Sigmoid colon (tissue), 7 donors: ENCODE results near the gene NPAS2. TPM values are rescaled to one million over a fixed set of nuclear protein-coding genes. Genes with fewer than 3 reads are reported as not detected.

Source experiments
- DNase-seq: peaks from one replicate; pipeline ENCODE4 v3.0.0-alpha.2; 2019
- H3K27ac ChIP-seq, 4 donors: fragments of 200-600 bp; sonication (generic); one replicate each; pipeline ENCODE4 v1.5.1; 2016 to 2019; ENCODE audit warnings: mild to moderate bottlenecking in 1 of 4
- H3K27me3 ChIP-seq, 3 donors: fragments of 200-600 bp; sonication (generic); one replicate each; pipeline ENCODE4 v1.5.1; 2019; ENCODE audit warnings: mild to moderate bottlenecking in 1 of 3
- H3K36me3 ChIP-seq, 4 donors: fragments of 200-600 bp; sonication (generic); one replicate each; pipeline ENCODE4 v1.5.1; 2016 to 2019
- H3K4me1 ChIP-seq, 4 donors: fragments of 200-600 bp; sonication (generic); one replicate each; pipeline ENCODE4 v1.5.1; 2017 to 2019
- H3K4me3 ChIP-seq, 4 donors: fragments of 200-600 bp; sonication (generic); one replicate each; pipeline ENCODE4 v1.5.1; 2017 to 2019; ENCODE audit warnings: mild to moderate bottlenecking in 2 of 4, moderate library complexity in 1 of 4
- H3K9me3 ChIP-seq, 4 donors: fragments of 200-600 bp in 3 of 4; sonication (generic) in 3 of 4; one replicate each; pipeline versions ENCODE4 v1.5.1 to v1.6.1; 2013 to 2019
- EP300 ChIP-seq, 4 donors: sonication (generic); formaldehyde crosslinking; IDR thresholded peaks; one replicate each; pipeline ENCODE4 v1.6.1; 2017; ENCODE audit warnings: antibody characterized with exemption in 4 of 4
- POLR2A ChIP-seq, 2 donors: fragments of 450-650 bp; IDR thresholded peaks; one replicate each; pipeline ENCODE4 v1.6.1; 2016; ENCODE audit warnings: antibody characterized with exemption in 2 of 2, mild to moderate bottlenecking in 2 of 2, moderate library complexity in 2 of 2
- POLR2AphosphoS5 ChIP-seq, 4 donors: sonication (generic); formaldehyde crosslinking; IDR thresholded peaks; one replicate each; pipeline ENCODE4 v1.6.1; 2017; ENCODE audit warnings: antibody characterized with exemption in 4 of 4
- WGBS, 2 donors: extraction: QIAGEN DNeasy Blood & Tissue Kit; methylation state at CpG; one replicate each; pipeline ENCODE4 v1.1.7; 2013; 5-methylcytosine and 5-hydroxymethylcytosine counted together
- intact Hi-C: fragments of 100-400 bp; cut with DNase I; formaldehyde crosslinking; loops from one replicate; pipeline ENCODE4 v1.15.1; 2023
- polyA plus RNA-seq, 3 donors: library from polyadenylated mRNA; stranded (reverse); fragments of 200-250 nt; gene quantifications; one replicate each; pipeline ENCODE4 v1.2.3, GENCODE V29; 2013
- total RNA-seq, 4 donors: library from RNA; depleted of rRNA; stranded (reverse); fragments of >200 nt; gene quantifications; one replicate each; pipeline ENCODE4 v1.1.0, GENCODE V29; 2016
- TF ChIP-seq, protein P1 (sequence below), 4 experiments: fragments of 450-650 bp in 3 of 4; fragments of 200-600 bp in 1 of 4; IDR thresholded peaks; one replicate each; pipeline ENCODE4 v1.5.1; 2016 to 2019; ENCODE audit warnings: antibody characterized with exemption in 4 of 4, mild to moderate bottlenecking in 3 of 4, moderate library complexity in 2 of 4
- donor health status: healthy with polysubstance abuse.
- donor health status: Bipolar disorder and iron deficiency.
- donor health status: healthy.

The NPAS2 gene
- total and polyA plus RNA-seq, 7 donors = 14.2 to 53.9 (median 23.2) TPM

DNA sequence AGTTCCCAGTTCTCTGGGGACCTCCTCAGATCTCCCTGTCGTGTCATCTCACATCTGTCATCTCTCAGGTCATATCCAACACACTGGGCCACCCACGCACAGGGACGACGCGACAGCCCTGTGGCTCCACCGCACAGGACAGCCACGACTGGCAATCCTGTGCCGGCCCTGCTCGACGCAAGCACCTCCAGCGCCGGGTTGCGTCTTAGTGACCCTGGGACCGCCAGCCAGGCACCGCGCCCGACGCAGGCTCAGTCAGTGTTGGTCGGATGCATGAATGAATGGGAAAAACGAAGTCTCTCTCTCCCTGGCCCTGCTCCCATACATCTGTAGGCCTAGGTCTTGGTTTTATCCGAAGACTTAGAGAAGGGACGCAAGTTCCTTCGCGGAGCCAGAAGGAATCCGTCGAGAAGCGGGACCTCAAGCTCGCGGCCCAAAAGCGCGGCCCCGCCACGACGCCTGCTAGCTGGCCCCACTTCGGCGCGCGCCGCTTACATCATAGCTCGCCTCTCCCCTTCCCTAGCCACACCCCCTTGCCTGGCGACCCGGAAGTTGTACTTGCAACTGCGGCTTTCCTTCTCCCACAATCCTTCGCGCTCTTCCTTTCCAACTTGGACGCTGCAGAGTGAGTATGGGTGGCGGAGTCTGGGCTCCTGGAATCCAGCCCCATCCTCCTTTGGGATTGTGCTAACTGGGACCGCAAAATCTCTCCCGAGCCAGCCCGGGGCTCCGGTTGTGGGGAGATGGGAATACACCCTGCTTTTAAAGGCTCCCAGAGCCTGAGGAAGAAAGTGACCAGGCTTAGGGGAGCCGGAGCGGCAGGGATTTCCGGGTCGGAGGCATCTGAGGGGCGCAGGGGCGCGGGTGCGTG, 182.0 kb downstream of the NPAS2 start, which contains the start of gene RPL31:
TSS of gene RPL31 (plus strand) at position 599 of the 871 bp plus-strand sequence. CDS start 413 bp downstream, outside the sequence.
- peak; percentile 94 to 97 (median 96) for TF ChIP-seq POLR2AphosphoS5 (IDR thresholded peaks at IDR 0.05)
- peak in 1 of 4 donors; percentile 65 for TF ChIP-seq EP300 (IDR thresholded peaks at IDR 0.05)
- TF ChIP-seq POLR2A (IDR thresholded peaks at IDR 0.05) = peak; percentile 87
- TF ChIP-seq, protein P1, sequence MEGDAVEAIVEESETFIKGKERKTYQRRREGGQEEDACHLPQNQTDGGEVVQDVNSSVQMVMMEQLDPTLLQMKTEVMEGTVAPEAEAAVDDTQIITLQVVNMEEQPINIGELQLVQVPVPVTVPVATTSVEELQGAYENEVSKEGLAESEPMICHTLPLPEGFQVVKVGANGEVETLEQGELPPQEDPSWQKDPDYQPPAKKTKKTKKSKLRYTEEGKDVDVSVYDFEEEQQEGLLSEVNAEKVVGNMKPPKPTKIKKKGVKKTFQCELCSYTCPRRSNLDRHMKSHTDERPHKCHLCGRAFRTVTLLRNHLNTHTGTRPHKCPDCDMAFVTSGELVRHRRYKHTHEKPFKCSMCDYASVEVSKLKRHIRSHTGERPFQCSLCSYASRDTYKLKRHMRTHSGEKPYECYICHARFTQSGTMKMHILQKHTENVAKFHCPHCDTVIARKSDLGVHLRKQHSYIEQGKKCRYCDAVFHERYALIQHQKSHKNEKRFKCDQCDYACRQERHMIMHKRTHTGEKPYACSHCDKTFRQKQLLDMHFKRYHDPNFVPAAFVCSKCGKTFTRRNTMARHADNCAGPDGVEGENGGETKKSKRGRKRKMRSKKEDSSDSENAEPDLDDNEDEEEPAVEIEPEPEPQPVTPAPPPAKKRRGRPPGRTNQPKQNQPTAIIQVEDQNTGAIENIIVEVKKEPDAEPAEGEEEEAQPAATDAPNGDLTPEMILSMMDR (IDR thresholded peaks at IDR 0.05) = no peak
- Histone ChIP-seq H3K36me3 (peaks cover 21 to 34% (median 30%) of the 10 kb centered on the region in 4 donors), H3K27ac (peak within 1 kb of the TSS; percentile 82 to 92 (median 89)), H3K27me3 (no peaks in the 10 kb centered on the region), H3K9me3 (no peaks in the 10 kb centered on the region), H3K4me1 (peaks cover 0 to 36% (median 28%) of the 10 kb centered on the region in 4 donors), H3K4me3 (peak within 1 kb of the TSS; percentile 64 to 89 (median 82))
- 9% methylated on average over 59 of the region's 59 CpGs for WGBS, 2 donors
- intact Hi-C loops = loop anchor here (2.0 kb wide), 1 partner anchor 251 kb away; the partner anchor contains the start of gene CNOT11
- peak; percentile 99 for DNase-seq

- TF ChIP-seq POLR2A (IDR thresholded peaks at IDR 0.05) = no peak
- TF ChIP-seq POLR2AphosphoS5 (IDR thresholded peaks at IDR 0.05) = no peak
- TF ChIP-seq, protein P1 (IDR thresholded peaks at IDR 0.05) = no peak
- TF ChIP-seq EP300 (IDR thresholded peaks at IDR 0.05) = no peak
- intact Hi-C loops = loop anchor here (2.0 kb wide), 1 partner anchor 250 kb away; the partner anchor contains the start of gene CNOT11
Observed at GRCh38 chr2:101002562-101003277, 182.8 kb downstream of the NPAS2 start.

DNA sequence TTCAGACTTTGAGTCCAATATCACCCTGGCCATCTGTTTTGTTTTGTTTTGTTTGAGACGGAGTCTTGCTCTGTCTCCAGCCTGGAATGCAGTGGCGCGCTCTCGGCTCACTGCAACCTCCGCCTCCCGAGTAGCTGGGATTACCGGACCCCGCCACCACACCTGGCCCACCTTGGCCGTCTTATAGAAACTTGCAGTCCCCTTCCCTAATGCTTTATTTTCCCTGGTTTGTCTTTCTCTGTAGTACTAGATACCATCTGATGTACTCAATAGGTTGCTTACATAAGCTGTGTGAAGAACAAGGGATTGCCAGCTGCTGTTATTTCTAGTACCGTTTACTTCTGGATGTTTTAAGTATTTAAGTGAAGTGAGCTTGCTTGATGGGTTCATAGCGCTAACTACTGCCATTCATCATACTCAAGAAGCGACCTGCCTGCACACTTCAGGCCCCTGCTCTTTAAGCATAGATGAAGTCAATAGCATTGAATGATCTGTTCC, 183.4 kb downstream of the NPAS2 start:
- Histone ChIP-seq H3K4me3 (peak overlapping the region; percentile 64 to 89 (median 82)), H3K36me3 (peaks cover 21 to 48% (median 39%) of the 10 kb centered on the region in 4 donors), H3K27ac (peak overlapping the region; percentile 82 to 92 (median 89)), H3K4me1 (peaks cover 0 to 36% (median 28%) of the 10 kb centered on the region in 4 donors), H3K9me3 (no peaks in the 10 kb centered on the region), H3K27me3 (no peaks in the 10 kb centered on the region)
- DNase-seq = no peak
- intact Hi-C loops = loop anchor here (2.0 kb wide), 1 partner anchor 249 kb away; the partner anchor contains the start of gene CNOT11
- 9 to 40% methylated on average over 12 of the region's 12 CpGs for WGBS, 2 donors
- TF ChIP-seq POLR2AphosphoS5 (IDR thresholded peaks at IDR 0.05) = no peak
- no peak for TF ChIP-seq POLR2A (IDR thresholded peaks at IDR 0.05)
- TF ChIP-seq EP300 (IDR thresholded peaks at IDR 0.05) = no peak
- TF ChIP-seq, protein P1 (IDR thresholded peaks at IDR 0.05) = no peak

More at GRCh38 chr2:101002562-101003277, 182.8 kb downstream of the NPAS2 start:
- H3K36me3 ChIP-seq = peaks cover 21 to 42% (median 34%) of the 10 kb centered on the region in 4 donors
- no peak for DNase-seq
- H3K9me3 ChIP-seq = no peaks in the 10 kb centered on the region
- H3K4me3 ChIP-seq = peak overlapping the region; percentile 64 to 89 (median 82)
- no peaks in the 10 kb centered on the region for H3K27me3 ChIP-seq
- H3K27ac ChIP-seq = peak overlapping the region; percentile 82 to 92 (median 89)
- 1 to 2% methylated on average over 26 of the region's 26 CpGs for WGBS, 2 donors
- H3K4me1 ChIP-seq = peaks cover 0 to 36% (median 28%) of the 10 kb centered on the region in 4 donors

DNA sequence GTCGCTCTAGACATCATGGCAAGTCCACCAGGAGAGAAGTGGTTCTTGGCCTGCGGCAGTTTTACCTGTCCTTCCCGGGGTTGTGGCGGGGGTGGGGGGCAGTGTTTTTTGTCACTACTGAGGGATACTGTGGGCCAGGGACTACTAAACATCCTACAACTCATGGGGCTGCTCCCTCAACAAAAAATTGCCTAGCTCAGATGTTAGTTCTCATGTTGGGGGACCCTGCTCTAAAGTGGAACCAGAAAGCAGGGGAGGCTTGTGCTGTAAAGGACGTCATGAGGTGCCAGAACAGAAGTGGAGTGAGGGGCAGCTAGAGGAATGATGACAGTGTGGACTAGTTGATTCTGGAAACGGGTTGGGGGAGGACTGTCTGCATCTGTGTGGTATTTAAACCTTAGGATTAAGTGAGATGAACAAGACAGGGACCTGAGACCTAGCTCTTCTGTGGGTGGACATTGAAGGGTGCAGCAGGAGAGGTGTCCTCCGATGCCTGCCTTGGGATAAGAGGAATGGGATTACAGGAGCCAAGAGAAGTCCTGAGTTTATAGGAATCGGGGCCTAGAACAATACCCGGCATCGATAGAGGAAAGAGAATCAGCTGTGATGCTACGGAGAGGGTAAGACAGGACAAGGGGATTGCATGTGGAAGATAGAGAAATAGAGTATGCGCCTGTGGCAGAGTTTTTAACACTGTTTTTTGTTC, 184.8 kb downstream of the NPAS2 start:
- Histone ChIP-seq H3K4me3 (no peak overlapping the region), H3K36me3 (peaks cover 21 to 61% (median 41%) of the 10 kb centered on the region in 4 donors), H3K27ac (no peak overlapping the region), H3K27me3 (no peaks in the 10 kb centered on the region), H3K4me1 (peaks cover 0 to 36% (median 28%) of the 10 kb centered on the region in 4 donors), H3K9me3 (no peaks in the 10 kb centered on the region)
- WGBS, 2 donors = 86 to 87% methylated on average over 12 of the region's 12 CpGs
- TF ChIP-seq EP300 (IDR thresholded peaks at IDR 0.05) = no peak
- TF ChIP-seq, protein P1 (IDR thresholded peaks at IDR 0.05) = no peak
- no peak for TF ChIP-seq POLR2AphosphoS5 (IDR thresholded peaks at IDR 0.05)
- TF ChIP-seq POLR2A (IDR thresholded peaks at IDR 0.05) = no peak
- intact Hi-C loops = no loop called here
- no peak for DNase-seq
